Stimulated activated CD8-positive, alpha-beta memory T cell treated with anti-CD3 and anti-CD28 coated beads, Interleukin-15, amount 100 ng/mL, for 4 hours (primary cell): ENCODE results near the gene METTL8.

Experiments
- DNase-seq, 2 donors: peaks; one replicate each; pipeline ENCODE4 v3.0.0-alpha.2; 2020; ENCODE audit warnings: low read depth in 2 of 2

Gene METTL8, protein sequence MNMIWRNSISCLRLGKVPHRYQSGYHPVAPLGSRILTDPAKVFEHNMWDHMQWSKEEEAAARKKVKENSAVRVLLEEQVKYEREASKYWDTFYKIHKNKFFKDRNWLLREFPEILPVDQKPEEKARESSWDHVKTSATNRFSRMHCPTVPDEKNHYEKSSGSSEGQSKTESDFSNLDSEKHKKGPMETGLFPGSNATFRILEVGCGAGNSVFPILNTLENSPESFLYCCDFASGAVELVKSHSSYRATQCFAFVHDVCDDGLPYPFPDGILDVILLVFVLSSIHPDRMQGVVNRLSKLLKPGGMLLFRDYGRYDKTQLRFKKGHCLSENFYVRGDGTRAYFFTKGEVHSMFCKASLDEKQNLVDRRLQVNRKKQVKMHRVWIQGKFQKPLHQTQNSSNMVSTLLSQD

DNA sequence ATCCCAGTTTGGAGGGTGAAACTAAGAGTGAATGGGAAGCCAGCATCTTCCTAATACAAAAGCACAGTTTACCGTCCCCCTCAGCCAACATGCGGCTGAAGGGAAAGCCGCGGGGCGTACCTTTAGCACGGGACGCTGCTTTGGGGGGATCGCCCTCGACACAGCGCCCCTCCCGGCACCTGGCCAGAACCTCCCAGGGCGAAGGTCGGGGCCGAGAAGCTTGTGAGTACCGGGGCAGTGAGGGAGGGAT lies at the start of gene METTL8:
Gene METTL8 (minus strand): TSS at position 228 of the 250 bp plus-strand sequence. CDS start 41,805 bp downstream, outside the sequence.
- no peak for DNase-seq

DNA sequence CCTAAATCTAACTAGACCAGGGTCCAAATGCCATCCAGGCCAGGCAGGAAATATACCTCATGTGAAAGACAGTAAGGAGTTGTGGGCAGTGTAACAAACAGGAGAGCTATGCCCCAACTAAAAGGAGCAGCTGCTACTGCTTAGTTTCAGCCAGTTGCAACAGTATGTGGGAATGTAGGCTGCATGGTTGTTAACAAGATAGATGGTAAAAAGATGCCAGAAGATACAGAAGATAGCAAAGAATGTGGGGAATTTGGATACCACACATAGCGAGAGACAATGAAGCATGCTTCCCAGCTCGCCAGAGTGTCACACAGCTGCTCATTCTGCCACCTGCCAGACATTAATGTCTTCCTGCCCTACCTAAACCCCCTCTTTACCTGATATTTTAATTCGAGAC lies 49.1 kb upstream of the METTL8 start:
- DNase-seq = no peak

DNA sequence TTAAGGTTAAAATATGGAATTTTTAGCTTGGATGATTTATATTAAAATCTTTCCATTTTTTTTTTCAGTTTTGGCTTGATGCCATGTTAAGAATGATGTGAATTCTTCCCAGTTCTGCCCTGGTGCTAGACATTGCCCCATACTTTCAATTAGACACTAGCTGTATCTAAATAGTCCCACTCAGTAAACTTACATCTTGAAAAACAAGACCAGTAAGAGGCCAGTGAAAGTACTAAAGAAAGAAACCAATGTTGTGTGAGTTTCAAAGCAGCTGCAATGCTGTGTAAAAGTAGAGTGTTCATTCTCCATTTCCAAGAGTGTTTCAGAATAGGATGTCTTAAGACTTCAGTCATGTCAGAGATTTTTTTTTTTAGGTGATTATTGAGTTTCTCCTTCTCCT lies 48.5 kb upstream of the METTL8 start:
- DNase-seq = no peak

DNA sequence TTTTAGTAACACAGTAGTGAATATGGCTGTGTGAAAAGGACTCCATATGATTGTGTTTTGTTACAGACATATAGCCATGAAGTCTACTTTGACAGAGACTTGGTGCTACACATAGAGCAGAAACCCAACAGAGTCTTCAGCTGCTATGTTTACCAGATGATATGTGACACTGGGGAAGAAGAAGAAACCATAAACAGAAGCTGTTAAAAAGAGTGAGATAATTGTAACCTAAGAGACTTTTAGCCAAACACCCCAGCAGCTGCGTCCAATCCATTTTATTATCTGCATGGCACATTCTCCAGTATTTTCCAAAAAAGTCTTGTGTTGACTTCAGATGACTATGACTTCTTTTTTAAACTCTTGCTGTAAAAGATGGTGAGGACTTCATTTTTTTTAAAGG lies 47.1 kb upstream of the METTL8 start:
- no peak for DNase-seq

DNA sequence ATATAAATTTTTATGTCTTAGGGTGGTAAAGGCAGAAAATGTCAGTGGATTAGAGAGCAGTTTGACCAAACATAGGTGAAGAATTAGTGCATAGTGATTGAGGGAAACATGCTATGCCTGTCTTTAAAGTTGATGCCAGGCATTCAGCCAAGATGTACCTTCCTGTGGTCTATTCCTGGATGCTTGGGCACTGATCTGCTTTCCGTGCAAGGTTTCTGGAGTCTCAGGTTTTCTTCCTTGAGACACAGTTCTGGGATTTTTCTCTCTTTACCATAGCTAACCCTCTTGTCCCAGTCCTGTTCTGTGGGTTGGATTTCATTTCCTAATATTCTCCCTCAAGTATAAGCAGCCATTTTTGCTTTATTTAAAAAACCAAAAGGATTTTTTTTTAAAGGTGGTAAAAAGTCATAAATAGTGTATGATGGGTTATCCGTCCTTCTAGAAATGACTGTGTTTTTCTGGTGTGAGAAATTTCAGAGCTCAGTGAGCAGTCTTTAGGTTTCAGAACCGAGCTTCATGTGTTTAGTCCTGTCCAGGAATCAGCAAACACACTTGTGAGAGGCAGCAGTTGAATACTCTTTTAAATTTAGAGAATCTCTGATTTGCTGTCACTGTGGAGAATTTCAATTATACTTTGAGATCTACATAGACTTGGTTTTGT lies 45.5 kb upstream of the METTL8 start:
- DNase-seq = no peak

DNA sequence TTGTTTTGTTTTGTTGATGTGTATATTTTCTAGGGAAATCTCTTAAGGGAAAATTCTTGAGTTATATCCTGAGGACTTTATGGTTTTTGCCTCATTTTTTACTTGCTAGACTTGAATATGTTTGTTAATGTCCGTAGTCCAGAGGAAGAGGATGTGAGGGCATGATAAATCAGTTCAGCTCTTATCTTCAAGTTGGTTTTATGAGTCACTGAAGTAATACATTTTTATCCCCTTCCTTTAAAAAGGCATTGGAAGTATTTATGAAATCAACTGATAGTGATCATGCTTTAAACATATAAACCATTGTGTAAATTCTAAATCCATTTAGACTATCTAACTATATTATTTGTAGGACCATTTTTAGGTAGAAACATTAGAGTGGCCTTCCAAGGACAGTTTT lies 44.6 kb upstream of the METTL8 start:
- DNase-seq = no peak

DNA sequence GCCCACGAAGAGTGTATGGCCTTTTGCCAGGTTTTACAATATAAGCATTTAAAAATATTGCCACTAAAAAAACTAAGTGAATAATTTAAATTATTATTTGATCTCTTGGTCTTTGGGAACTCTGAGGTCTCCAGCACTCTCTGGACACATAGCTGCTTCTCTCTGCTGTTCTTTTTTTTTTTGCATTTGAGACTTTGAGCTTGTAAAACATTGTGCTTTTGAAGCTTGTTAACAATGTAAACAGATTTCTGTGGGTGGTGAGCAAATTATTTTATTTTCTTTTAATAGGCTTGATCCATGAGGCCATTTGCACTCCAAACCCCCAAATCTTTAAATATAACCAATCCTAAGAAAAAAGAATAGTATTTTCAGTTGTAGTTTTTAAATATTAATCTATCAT lies 42.2 kb upstream of the METTL8 start:
- DNase-seq = no peak

DNA sequence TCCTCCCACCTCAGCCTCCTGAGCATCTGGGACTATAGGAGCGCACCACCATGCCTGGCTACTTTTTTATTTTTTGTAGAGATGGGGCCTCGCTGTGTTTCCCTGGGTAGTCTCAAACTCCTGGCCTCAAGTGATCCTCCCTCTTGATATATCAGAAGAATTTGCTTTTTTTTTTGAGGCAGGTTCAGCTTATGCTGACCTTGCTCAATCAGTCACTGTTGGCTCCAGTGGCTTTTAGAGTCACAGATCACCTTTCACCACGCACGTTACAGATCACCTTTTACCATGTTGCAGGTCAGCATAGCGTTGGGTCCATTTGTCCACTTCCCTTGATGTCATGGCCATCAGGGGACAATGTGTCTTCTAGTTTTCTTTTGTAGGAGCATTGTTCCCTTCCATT lies 36.3 kb upstream of the METTL8 start:
- DNase-seq = no peak

DNA sequence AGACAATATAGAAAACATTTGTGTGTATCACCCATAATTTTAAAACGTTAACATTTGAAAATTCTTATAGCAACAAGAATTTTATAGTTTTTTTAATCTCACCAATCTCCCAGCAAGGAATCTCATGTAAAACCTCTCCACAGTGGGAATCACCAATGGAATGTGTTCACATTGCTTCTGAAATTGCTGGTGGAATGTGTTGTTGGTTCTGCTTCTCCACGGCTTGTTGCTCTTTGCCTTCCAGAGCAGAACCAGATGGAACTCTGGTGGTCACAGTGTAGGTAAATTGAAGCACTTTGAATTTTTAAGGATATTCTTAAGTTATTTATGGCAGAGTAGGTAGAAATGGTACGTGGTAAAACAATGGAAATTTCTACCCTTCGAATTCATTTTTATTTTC lies 35.4 kb upstream of the METTL8 start:
- no peak for DNase-seq

DNA sequence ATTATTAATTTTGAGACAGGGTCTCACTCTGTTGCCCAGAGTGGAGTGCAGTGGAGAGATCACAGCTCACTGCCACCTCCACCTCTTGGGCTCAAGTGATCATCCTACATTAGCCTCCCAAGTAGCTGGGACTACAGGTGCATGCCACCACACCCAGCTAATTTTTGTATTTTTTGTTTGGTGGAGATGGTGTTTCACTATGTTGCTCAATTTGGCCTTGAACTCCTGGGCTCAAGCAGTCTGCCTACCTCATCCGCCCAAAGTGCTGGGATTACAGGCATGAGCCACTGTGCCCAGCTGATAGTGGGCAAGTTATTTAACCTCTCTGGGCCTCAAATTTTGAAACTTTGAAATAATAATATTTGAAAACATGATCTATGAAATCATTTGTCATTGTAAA lies 26.7 kb upstream of the METTL8 start:
- no peak for DNase-seq

DNA sequence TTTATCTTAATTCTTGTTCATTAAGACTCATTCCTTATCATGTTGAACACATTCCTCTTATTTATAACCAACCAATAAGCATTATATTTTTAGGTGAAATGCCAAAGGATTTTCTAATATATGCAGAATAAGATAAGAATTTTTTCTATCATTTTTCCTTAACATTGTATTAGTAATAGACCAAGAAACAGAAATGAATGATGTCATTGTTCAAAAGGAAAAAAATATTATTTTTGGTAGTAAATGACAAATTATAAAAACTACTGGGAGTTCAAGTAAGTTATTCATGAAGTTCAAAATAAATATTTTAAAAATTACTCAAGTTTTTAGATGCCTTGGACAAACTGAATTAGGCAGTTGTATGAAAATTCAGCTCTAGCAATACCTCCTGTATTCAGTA lies 25.7 kb upstream of the METTL8 start:
- no peak for DNase-seq

DNA sequence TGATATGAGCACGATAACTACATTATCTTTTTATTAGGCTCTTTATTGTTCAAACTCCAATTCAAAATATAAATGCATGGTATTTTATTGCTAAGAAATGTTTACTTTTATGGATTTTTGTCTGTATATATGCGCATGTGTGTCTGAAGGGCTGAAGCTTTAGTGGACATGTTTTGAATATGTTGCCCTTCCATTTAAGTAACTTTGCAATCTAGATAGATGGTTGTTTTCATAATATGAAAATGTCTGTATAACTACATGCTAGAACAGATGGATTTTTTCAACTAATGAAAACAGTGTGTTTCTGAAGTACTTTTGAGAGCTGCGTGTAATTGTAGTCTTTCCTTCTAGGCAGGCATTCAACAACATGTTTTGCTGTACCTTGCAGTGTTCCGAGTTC lies 19.0 kb upstream of the METTL8 start:
- DNase-seq = no peak

DNA sequence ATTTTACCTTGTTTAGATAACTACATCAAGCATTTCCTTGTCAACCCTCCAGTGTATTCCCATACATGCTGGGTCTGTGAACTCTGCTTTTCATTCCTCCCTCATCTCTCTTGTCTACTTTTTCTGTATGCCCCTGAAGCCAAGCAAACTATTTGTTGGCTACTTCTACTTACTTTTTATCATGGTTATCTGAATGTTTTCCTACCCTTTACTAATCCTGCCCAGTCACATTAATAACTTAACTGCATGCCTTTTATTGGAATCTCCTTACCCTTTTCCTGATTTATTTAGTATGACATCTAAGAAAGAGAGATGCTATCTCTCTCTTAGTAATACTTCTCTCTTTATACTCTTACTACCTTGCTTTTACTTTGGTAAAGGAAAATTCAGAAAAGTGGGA lies 17.3 kb upstream of the METTL8 start:
- DNase-seq = no peak

DNA sequence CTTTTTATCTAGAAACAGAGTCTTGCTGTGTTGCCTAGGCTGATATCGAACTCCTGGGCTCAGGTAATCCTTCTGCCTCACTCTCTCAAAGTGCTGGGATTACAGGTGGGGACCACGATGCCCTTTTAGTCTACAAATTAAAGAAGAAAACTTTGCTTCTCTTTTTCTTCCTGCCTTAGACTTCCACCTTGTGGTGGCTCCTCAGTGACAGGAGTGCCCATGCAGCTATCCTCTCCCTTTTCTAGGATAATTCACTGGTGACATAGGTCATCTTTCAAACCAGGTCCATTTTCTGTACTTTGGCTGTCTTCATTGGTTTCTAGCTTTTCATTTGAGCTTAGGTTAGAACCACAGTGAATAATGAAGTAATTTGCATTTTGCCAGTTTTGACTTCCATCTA lies 13.9 kb upstream of the METTL8 start:
- no peak for DNase-seq

DNA sequence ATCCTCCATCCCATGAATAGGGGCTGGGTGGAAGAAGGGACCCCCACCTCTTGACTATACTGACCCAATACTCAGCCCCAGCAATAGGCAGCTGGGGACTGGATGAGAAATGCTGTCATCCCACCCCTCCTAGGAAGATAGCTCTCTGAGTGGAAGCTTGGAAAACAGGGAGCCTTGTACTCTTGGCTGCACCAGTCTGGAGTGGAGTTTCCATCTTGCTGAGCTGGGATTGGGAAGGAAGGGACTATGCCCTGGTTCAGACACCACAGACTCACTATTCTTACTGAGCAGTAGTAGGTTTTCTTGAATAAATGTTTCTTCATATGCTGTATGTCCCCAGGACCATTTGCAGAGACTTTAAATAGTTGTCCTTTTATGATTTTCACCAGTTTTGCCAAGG lies 7.7 kb upstream of the METTL8 start:
- no peak for DNase-seq

DNA sequence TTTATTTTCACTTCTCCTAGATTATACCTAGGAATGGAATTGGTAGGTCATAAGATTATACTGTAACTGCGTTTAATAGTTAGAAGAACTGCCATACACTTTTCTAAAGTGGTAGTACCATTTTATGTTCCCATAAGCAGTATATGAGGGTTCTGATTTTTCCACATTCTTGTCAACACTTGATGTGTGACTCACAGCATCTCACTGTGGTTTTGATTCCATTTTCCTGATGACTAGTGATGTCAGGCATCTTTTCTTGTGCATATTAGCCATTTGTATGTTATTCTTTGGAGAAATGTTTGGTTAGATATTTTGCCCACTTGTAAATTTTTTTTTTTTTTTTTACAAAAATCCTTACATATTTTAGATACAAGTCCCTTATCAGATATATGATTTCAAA lies 2.5 kb upstream of the METTL8 start:
- DNase-seq = no peak

DNA sequence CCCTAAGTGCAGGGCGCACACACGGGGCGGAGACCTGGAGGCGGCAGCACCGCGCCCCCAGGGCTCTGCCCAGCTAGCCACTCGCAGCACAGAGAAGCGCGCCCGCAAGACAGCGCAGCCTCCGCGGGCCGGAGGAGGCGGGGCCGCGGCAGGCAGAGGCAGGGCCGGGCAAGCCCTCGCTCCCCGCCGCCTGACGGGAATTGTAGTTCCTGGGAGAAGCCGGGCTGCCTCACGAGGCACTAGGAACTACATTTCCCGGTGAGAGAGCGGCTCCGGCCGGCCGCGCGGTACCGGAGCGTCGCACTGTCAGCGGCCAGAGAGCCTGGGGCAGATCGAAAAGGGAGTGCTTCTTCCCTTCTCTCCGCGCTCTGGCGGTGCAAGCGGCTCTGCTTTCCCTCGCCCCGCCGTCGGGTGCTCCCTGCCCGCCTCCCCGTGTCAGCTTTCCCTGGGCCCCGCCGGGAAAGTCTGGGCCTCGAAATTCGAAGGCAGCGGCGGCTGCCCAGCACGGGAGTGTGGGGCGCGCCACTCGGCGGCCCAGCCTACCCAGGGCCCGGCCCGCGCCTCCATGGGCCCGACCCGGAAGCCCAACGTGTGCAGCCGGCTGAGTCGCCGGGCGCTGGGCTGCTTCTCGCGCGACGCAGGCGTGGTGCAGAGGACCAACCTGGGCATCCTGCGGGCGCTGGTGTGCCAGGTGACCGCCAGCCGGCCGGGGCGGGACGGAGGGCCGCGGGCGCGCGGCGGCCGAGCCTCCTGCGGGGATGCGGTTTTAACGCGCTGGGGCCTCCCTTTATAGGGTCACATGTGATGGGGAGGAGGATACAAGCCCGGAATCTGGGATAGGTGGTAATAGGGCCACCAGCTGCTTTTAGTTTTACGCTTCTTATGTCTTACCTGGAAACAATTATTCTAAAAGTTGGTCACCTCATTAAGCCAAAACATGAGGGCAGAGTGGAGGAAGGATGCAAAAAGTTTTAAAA lies 511 bp upstream of the METTL8 start, which contains the start of gene DCAF17:
Gene DCAF17 (plus strand): TSS at position 214 of the 977 bp plus-strand sequence. CDS start 352 bp downstream, at position 566.
- peak; percentile 92 to 93 for DNase-seq

DNA sequence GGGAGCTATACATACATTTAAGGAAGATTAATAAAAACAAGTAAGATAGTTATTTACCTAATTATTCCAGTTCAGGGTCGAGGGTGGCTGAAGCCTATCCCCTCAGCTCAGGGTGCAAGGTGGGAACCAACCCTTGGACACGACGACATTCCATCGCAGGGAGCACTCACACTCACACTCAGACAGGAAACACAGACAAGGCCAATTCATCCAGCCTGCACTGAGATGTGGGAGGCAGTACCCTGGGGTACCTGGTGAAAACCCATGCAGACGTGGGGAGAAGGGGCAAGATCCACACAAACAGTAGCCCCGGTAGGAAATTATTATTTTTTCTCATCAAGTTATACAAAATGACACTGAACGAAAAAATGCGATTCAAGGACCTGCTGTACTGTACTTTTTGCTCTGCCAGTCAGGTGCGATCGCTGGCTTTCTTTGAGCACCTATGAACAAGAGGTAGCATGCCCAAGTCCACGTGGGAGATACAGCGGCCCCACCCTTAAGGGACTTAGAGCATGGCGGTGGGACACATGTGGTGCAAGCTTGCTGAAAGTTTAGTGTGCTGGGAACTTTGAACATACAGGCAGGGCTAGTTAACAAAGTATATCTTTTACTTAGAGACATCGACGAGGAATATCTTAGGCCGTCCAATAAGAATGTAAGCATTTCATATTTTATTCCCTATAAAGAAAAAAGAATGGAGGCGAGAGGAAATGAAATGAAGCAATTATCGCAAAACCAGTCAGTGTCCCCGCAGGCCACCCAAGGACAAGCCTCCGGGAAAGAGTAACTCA lies 624 bp downstream of the METTL8 start:
- DNase-seq = peak; percentile 19 to 31

DNA sequence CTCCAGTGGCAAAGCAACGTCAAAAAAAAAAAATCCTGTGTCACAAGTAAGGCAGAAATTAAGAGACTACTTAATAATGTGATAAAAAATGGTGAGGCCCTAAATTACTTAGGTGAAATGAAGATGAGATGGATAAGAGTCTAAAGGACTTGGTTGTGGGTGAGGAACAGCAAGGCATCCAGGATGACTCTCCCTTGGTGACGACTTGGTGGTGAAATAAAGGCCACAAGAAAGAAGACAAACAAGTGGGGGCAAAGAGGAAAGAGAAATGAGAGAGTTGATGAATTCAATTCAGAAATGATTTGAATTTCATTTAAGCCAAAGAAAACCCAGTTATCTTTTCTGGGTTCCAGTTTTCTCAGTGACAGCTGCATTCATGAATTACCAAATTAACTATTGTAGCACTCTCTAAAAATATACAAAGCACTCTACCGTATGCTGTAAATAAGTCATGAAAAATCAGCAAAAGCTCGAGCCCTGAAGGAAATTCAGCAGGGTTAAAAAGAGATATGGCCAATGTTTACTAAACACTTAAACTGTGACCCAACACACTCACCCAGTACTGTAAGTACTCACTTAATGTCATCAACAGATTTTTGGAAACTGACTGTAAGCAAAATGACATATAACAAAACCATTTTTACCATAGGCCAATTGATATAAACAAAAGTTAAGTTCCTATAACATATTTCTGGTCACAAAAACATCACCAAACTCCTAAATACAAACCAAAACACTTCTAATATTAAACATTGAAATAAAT lies 1.4 kb downstream of the METTL8 start:
- no peak for DNase-seq

DNA sequence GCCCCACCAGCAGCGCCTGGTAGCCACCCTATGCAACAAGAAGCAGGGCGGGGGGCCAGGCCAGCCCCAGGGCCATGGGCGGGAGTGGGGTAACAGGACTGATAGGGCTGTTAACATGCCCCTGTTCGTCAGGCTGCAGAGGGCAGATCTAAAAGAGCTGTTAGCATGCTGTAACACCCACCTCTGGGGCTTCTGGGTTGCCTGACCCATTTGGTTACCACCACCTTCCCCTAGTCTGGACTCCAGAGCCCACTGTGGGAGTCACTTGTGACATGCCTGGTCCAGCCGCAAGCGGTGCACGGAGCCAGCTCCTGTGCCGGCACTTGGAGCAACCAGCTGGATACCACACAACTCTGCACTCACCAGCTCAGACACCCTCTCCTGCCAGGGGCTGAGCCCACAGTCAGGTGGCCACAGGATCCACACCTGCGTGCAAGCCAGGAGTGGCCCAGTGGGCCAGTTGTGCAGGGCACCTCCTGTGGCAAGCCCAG lies 2.1 kb downstream of the METTL8 start:
- no peak for DNase-seq
